ENCODE measurements around the gene MAGI3. TPM values are rescaled to one million over a fixed set of nuclear protein-coding genes. Genes with fewer than 3 reads are reported as not detected.

The MAGI3 gene
- total and polyA plus RNA-seq, 2 of the 13 experiments (the other 11 are each of a cell fraction or from before 2014, with no cell fraction given) = 4.0 to 11.8 TPM

- BruUV-seq (replicated peaks) = no TSS peak
- Histone ChIP-seq H3K27me3 (ENCODE audit: control insufficient read depth in 1 of 2, insufficient read depth in 2 of 2, low read length in 2 of 2) (no peaks in the 10 kb centered on the region), H3K27ac (ENCODE audit: extremely low read length, insufficient read depth, low read length) (no peak overlapping the region), H3K79me2 (ENCODE audit: insufficient read depth, low read length) (no peaks in the 10 kb centered on the region), H3K4me1 (ENCODE audit: insufficient read depth, low read length) (no peaks in the 10 kb centered on the region), H4K20me1 (ENCODE audit: insufficient read depth, low read length) (no peaks in the 10 kb centered on the region), H2AFZ (ENCODE audit: low read length) (no peak overlapping the region), H3K9me3 (ENCODE audit: low read length) (no peaks in the 10 kb centered on the region), H3K4me2 (ENCODE audit: low read depth, low read length) (no peak overlapping the region), H3K9ac (ENCODE audit: insufficient read depth, low read depth, low read length) (no peak overlapping the region), H3K36me3 (replicated peaks in 1 of 2; ENCODE audit: control insufficient read depth in 1 of 2, insufficient read depth in 2 of 2, low read length in 2 of 2) (peaks cover 0 to 17% of the 10 kb centered on the region in 2 experiments; a peak in 2 of 5 replicates), H3K4me3 (replicated peaks in 1 of 3; ENCODE audit: insufficient read depth in 1 of 3, low read depth in 2 of 3, low read length in 3 of 3) (no peak overlapping the region)
- no peak for FAIRE-seq
- DNase-seq (ENCODE audit: low spot score) = no peak
- ATAC-seq = no peak
- in situ Hi-C loops (cut with HindIII; ENCODE audit: extremely low pct_ligation_motif_present, low pct_unique_long_range_greater_than_20kb) (no loop called here), intact Hi-C loops (cut with micrococcal nuclease; ENCODE audit: unreplicated experiment) (no loop called here)
- CTCF ChIA-PET (ENCODE audit: low intra/inter-chr PET ratio, low total read pairs) = no interaction called here
- POLR2A ChIA-PET = interaction anchor here (0.6 kb wide), 1 partner anchor 23 kb away, joined by 3 read pairs; no protein-coding TSS in a partner anchor
- TF ChIP-seq PRMT3 (CRISPR knock-in tag; IDR thresholded peaks at IDR 0.05; ENCODE audit: borderline replicate concordance, low read depth) (no peak), E2F1 (CRISPR knock-in tag; IDR thresholded peaks at IDR 0.05) (no peak), ZNF557 (CRISPR knock-in tag; IDR thresholded peaks at IDR 0.05) (no peak)
- TF ChIP-seq, protein P1, sequence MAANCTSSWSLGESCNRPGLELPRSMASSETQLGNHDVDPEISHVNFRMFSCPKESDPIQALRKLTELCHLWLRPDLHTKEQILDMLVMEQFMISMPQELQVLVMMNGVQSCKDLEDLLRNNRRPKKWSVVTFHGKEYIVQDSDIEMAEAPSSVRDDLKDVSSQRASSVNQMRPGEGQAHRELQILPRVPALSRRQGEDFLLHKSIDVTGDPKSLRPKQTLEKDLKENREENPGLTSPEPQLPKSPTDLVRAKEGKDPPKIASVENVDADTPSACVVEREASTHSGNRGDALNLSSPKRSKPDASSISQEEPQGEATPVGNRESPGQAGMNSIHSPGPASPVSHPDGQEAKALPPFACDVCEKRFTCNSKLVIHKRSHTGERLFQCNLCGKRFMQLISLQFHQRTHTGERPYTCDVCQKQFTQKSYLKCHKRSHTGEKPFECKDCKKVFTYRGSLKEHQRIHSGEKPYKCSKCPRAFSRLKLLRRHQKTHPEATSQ (CRISPR knock-in tag; IDR thresholded peaks at IDR 0.05; ENCODE audit: borderline replicate concordance) = no peak
- 93% methylated on average over 2 of the region's 2 CpGs for WGBS (ENCODE audit: low lambda C conversion rate)
Observed at GRCh38 chr1:113734357-113735055, 344.2 kb downstream of the MAGI3 start.

Small RNA genes lying within 50 kb of the gene (small RNA-seq; reads per million reads assigned to genes)
- 0 reads per million in 3 experiments for gene MTND5P20 (ENCODE audit: insufficient read depth in 2 of 3, insufficient read length in 3 of 3, low read depth in 2 of 3, low replicate concordance in 1 of 3)
